ENCODE data around the gene UPB1.
"Not testable (repeated sequence)": the region's sequence is repeated elsewhere in the genome, so short reads cannot be mapped to it uniquely, and the experiment has no call there.

Gene UPB1

DNA sequence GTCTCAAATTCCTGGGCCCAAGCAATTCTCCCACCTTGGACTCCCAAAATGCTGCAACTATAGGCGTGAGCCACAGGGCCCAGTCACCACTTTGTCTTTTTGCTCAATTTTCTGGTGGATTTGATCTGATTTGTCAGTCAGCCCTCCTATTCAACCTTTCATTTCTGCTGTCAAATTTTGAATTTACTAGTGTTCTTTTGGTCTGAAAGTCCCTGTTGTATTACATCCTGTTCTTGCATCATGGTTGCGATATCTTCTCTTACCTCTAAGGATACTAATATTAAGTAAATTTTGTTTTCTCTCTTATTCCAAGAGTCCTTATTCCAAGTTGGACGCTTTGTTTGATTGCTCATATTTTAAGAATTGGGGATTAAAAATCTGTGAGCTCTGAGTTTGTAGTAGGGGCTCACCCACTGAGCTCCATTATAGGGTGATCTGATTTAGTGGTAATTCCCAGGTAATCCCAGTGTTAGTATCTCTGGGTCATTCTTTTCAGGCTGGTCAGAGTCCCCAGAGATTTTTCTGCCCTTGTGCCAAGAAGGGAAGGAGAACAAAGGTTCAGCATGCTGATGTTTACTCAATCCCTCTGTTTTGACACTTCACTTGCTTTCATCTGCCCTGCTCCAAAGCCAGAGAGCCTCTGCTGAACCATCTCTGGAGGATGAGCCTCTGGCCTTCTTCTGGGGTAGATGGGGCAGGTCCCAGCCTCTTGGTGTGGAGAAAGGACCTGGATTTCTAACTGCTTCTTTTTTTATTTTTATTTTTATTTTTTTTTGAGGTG lies 10.0 kb downstream of the UPB1 start:
- no peak for DNase-seq (ENCODE audit: low spot score)

DNA sequence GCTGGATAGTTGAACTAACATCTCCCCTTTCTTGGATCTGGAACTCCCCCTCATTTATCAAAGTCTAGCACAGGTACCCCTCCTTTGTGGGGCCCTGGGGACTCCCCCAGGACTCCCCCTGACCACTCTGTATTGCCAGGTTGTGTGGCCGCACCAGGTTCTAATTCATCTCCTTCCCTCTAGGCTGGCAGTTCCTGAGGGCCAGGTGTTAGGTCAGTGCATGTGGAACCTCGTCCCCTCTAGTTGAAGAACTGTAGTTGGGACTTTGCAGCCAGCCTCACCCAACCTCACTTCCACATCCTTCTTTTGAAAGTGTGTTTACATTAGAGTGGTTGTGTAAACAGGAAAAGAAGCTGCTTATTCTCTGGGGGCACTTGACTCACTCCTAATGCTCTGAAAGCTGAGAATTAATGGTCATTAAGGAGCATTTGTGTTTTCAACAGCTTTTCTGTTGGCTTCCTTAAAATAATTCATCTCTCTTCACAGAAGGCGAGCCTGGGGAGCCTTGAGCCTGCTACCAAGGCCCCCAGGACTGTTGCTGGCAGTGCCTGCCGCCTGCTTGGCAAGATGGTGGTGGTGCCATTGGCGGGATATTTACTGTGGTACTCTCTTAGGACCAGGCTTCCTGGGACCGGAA lies 11.8 kb downstream of the UPB1 start:
- peak; percentile 66 for DNase-seq (ENCODE audit: low spot score)

DNA sequence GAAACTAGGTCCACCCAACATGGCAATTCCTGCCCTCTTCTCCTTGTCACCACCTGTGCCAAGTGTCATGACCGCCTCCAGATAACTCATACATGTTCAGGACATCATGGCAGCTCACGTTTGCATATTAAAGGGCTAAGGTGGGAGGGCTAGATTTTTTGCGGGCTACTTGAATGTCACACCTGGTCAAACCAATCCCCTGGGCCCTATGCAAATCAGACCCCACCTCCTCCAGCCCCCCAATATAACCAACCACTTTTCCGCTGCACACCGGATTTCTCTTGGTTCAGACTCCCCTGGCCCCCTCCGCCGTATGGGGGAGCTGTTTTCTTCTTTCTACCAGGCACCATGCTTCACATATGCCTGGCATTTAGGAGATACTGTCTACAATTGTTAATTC lies 12.6 kb downstream of the UPB1 start:
- DNase-seq (ENCODE audit: low spot score): peak; percentile 92

DNA sequence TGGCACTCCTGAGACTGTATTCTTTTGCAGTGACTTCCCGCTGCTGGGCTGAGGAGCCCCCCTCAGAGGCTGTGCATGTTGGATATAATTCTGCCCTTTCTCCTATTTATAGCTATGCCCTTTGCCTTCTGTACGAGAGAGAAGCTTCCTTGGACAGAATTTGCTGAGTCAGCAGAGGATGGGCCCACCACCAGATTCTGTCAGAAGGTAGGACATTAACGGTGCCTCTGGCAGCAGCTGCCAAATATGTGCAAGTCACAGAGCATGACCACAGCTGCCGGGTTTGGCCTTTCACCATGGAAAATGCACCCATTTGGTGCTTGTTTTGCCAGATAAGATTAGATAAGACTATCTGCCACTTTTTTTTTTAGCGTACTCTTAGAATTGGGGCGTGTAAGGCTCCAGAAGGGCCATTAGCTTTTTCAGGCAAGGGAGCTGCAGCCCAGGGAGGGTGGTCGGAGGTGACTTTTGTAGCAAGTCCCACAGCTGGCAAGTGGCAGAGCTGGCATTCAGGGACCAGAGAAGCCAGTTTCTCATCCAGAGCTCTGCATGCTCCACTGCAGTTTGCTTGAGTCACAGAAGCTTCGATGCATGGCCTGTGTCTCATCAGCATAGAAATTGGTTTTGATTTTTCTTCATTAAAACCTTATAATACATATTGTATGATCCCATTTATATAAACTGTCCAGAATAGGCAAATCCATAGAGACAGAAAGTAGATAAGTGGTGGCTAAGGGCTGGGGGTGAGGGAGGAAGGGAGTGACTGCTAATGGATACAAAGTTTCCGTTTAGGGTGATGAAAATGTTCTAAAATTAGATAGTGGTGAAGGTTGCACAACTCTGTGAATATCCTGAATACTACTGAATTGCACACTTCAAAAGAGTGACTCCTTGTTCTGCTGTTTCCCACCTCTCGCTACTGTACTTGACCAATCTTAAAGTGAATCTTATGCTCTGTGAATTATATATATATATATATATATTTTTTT lies 15.8 kb downstream of the UPB1 start:
- peak; percentile 86 for DNase-seq (ENCODE audit: low spot score)

DNA sequence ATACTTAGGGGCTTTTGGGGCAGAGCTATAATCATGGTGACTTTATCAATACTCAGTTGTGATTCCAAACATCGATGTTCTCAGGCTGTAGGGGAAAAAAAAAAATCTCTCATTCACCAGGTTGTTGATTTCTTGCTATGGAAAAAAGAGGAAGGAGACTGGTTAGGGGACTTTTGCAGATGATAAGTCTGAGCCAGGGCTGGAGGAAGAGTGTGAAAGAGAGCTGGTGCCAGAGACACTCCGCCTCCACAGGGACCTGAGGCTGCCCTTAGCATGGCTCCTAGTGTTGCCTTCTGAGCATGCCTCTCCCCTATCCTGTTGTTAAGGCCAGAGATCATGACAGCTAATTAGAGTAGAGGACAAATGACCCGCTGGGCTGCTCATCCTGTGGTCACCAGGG lies 16.9 kb downstream of the UPB1 start:
- DNase-seq (ENCODE audit: low spot score): peak; percentile 48

DNA sequence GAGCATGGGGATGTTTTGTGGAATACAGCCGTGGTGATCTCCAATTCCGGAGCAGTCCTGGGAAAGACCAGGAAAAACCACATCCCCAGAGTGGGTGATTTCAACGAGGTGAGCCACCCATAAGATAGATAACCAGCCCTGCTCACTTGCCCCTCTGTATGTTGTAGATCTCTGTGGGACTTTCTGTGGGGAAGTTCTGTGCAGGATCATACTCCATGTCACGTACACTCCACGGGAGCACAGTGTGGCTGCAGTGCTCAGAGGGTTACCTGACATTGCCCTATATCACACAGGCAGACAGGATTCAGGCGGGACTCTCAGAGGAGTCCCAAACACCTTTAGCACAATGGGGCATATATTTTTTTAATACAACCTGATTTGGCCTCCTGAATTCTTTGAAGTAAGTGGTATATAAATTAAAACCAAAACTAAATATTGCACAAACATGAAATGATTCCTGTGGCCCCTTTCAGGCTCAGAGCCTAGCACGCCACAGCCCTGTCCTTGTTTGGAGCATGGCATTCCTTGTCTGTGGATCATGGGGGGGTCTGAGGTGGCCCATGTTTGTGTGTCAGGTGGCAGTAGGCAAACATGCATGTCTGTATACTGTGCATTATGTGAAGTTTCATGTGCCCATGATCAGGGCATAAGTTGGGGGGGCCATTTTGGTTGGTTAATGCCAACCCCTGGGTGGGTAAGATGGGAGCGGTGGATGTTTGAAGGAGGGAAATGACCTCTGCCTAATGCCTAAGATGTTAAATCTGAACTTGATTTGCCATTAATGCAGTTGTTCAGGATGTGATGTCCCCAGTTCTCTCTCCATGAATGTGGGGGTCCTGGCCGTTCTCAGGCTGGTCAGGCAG lies 18.5 kb downstream of the UPB1 start:
- no peak for DNase-seq (ENCODE audit: low spot score)

DNA sequence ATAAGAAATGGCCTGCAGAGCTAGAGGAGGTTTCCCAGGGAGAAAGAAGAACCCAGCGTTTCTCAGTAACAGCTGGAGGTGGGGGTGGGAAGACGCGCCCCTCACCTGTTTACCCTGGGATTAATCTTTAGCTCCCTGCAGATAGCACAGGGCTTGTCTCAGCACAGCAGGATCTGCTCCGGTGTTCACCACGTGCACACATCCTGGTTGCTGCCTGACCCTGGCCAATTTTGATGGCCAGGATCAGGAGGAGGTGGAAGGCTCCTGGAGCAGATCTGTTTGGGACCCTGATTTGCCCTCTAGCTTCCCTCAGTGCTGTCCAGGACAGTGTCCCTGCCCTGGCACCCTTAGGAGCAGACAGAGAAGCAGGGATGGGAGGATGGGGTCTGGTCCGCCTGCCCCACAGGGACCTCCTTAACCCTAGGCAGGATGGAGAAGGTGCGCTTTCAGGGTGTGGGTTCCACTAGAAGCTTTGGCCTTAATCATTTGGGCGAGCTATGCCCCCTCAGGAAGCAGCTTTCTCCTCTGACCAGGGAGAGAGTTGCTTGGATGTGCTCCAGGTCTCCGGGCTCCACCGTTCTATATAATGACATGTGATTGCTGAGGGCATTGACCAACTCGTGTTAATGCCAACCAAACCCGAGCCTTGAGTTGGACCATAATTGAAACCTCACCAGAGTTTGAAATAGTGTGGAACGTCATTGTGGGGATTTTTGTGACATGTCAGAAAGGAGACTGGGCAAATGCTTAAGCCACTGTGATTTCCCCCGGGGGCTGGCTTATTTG lies 19.3 kb downstream of the UPB1 start:
- DNase-seq (ENCODE audit: low spot score): no peak

DNA sequence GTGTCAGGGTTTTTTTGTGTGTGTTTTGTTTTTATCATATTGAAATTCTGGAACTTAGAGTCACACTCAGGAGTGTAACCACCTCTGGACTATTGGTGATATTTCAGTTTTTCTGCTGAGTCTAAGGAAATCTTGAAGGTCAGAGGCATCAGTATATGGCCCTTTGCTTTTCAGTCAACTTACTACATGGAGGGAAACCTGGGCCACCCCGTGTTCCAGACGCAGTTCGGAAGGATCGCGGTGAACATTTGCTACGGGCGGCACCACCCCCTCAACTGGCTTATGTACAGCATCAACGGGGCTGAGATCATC lies 19.9 kb downstream of the UPB1 start:
- no peak for DNase-seq (ENCODE audit: low spot score)

DNA sequence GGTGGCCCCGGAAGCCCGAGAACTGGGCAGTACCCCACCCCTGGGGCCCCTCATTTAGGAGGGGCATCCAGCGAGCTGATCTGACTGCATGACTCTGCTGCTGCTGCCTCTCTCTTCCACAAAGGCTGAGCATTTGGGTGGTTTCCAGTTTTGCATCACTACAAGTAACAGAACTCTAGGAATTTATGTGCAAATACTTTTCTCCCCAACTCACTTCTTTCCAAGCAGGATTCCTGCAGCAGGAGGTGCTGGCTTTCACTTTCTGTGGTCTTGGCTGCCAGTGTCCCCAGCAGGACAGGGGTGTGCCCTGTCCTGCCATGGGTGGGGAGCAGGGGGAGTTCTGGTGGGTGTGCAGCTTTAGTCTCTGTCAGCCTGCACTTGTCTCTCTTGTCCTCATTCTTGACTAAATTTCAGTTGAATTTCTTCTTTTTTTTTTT lies 21.2 kb downstream of the UPB1 start:
- no peak for DNase-seq (ENCODE audit: low spot score)

DNA sequence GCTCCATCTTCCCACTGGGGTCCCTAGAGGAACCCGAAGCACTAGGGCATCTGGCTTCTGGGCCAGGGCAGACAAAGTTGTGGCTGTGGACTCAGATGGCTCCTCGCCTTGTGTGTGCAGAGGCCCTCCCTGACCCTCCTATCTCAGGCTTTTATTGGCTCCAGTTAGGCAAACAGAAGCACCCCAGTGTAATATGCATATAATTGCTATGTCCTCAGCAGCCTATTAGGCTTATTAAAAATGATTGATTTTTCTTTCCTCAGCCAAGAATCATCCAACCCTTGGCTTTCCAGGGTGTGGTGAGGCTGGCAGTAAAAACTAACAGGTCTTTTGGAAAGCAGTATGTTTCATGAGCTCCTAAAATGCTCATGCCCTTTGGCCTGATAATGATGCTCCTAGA lies 22.3 kb downstream of the UPB1 start:
- DNase-seq (ENCODE audit: low spot score): no peak

DNA sequence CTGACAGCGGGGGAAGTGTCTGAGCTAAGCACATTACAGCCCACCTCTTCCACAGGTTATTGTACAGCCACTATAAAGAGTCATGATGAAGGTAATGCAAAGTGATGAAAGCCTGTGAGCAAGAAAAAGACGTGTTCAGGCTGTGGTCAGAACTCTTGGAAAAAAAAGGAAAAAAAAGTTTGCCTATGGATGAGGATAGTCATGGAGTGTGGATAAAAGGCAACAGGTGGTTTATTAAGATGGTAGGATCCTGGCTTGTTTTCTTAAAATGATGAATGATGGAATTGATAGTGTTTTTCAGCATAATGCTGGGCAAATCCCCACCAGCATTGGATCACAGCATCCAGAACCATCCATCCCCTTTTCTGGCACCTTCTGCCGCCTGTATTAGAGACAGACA lies 23.1 kb downstream of the UPB1 start:
- no peak for DNase-seq (ENCODE audit: low spot score)

DNA sequence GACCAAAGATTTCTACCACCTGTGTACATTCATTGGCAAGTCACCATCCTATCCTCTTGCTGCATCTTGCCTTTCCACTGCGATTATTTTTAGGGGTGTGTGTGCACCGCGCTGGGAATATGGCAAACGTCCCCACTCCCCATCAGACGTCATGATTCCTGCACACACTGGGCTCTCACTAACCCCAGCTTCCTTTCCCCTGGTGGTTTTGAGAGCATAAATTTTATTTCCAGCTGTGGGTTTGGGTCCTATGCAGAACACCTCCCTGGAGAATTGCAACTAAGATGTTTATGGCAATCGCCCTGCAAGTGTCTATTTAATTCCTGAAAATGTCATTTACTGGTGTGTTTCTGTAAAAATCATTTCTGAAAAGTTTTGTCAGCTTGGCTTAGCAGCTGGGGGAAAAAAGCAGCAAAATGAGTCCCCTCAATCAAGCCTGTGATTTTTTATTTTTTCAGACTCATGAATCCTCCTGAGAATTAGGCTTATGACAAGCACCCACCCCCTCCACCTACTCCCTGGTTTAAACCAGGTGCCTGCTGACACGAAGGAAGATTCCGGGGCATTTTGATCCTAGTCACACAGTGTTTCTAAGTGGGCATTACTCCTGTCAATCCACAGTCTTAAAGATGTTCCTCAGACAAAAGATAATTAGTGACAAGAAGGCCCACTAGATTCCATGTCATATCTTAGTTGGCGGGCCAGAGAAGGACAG lies 23.8 kb downstream of the UPB1 start:
- no peak for DNase-seq (ENCODE audit: low spot score)

DNA sequence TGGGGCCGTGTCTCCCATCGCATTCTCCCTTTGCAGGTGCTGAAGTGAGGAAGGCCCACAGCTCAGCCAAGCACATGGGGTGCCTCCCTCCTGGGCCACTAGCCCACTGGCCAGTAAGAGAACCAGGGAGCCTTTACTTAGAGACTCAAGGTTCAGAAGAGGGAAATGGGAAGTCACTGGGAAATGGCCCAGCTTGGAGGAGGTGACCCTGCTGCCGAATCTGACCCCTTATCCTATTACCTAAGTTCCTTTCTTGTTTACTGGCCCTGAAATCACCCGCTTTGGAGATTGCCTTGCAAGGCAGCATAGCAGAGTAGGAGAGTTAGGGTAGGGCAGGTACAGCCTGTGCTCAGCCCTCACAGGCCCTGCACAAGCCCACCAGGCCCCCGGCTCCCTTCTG lies 24.4 kb downstream of the UPB1 start:
- DNase-seq (ENCODE audit: low spot score): no peak

DNA sequence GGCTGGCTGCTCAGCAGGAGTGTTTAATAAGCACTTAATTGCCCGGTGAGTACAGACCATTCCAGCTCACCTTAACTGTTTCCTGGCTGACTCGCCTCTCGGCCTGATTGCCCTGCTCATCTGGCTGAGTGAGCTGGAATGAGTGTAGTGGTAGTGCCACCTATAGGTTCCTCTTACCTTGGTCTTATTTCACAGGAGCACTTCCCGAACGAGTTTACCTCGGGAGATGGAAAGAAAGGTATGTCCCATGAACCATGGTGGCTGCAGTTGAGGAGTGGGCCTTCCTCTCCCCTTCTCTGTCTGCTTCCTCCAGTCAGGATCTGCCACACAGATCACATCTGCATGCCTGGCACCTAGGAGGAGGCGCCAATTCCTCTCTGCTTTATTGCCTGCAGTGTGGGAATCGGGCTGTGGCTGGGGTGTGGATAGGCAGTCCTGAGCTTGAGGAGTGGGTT lies 26.7 kb downstream of the UPB1 start:
- DNase-seq (ENCODE audit: low spot score): peak; percentile 74

DNA sequence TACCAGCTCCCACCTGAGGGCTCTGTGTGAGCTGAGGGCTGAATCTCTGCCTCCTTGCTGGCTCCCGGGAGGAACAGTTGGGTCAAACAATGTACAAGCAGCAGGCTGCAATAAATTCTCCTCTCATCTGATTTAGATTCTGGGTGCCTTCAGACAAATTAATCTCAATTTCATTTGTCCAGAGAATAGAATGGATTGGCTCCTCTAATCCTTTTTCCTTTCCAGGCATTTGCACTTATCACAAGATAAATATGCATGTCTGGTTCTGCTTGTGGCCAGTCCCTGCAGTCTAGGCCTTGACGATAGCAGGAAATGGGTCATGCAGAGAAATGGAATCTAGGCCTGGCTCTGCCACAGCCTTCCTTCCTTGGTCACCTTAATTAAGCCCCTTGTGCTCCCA lies 28.7 kb downstream of the UPB1 start:
- DNase-seq (ENCODE audit: low spot score): no peak

DNA sequence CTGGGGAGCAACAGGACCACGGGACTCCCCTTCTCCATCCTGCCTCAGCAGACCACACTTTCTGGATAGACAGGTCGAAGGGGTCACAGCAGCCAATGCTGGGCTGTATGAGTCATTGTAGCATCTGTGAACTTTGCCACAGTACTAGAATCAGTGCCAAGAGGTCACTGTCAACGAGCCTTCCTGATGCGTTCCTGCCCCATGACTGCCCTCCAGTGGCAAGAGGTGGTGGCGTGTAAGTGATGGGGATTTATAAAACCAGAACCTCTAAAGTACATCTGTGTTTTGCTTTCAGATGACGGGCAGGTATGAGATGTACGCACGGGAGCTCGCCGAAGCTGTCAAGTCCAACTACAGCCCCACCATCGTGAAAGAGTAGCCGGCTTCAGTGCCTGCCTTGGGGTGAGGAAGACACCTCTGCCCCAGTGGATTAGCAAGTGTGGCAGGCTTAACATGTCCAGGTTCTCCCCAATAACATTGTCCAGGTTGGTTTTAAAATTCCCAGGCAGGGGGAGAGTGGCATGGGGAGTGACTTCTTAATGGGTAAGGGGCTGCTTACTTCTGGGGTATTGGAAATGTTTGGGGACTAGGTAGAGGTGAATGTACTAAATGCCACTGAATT lies 30.4 kb downstream of the UPB1 start:
- DNase-seq (ENCODE audit: low spot score): peak; percentile 94

DNA sequence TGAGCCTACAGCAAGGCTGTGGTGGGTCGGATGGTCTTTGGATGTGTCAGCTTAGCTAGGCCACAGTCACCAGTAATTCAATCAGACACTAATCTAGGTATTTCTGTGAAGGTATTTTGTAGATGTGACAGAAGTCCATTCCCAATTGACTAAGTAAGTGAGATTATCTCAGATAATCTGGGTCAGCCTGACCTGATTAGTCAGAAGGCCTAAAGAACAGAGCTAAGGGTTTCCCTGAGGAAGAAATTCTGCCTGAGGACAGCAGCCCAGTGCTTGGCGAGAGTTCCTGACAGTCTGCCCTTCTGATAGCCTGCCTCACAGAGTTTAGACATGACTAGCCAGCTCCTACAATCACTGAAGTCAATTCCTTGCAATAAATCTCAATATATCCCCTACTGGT lies 31.1 kb downstream of the UPB1 start:
- DNase-seq (ENCODE audit: low spot score): no peak

DNA sequence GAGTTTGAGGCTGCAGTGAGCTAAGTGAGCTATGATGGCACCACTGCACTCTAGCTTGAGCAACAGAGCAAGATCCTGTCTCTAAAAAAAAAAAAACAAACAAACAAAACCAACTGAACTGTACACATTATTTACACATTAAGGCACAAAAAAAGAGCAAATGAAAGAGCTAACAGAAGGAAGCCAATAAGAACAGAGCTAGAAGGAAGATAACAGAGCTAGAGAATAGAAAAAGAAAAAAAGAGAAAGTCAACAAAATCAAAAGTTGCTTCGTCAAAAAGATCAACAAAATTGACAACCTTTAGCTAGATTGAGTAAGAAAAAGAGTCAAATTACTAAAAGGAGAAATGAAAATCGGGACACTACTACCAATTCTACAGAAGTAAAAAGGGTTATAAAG lies 34.8 kb downstream of the UPB1 start:
- no peak for DNase-seq (ENCODE audit: low spot score)

DNA sequence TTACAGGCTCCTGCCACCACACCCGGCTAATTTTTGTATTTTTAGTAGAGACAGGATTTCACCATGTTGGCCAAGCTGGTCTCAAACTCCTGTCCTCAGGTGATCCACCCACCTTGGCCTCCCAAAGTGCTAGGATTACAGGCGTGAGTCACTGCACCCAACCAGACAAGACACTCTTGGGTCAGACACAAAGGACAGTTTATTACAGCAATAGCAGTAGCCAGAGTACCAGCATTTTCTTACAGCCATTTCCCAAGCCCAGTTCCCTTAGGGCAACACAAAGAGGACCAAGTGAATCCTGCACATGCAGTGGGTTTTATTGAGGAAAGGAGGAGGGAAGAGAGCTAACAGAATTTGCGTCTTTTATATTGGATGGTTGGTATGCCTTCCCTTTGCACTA lies 35.8 kb downstream of the UPB1 start:
- DNase-seq (ENCODE audit: low spot score): not testable (repeated sequence)

DNA sequence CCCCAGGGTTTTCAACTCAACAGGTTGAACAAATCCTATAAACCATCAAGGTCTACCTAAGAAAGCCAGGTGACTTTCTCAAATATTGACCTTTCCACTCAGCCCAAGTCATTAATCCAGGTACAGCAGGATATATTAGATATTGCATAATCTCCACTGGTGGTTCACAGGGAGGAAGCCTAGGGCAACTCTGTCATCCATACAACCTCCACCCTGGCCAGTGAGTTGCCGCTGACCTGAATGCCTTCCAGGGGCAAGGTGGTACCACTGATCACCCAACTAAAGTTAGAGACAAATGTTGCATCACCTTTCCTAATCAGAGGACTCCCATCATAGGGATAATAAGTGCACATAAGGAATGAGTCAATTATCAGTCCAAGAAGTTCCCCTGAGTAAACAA lies 36.9 kb downstream of the UPB1 start:
- no peak for DNase-seq (ENCODE audit: low spot score)

All from NAMALWA (cell line).